OCI-LY3 (cell line): ENCODE results near the gene DNASE1L3.

Source experiments
- H2AFZ ChIP-seq: fragments of 200-600, 300-600 bp; shearing (Covaris generic); 2 replicates; pipeline ENCODE4 v1.6.0; 2014; ENCODE audit warnings: antibody characterized with exemption, low read depth, low read length
- H3K27ac ChIP-seq: fragments of 200-600, 300-600 bp; sonication (generic); 2 replicates; pipeline ENCODE4 v1.5.1; 2014; ENCODE audit warnings: mild to moderate bottlenecking, low read length, moderate library complexity, mixed read lengths
- H3K27me3 ChIP-seq: fragments of 200-600, 300-600 bp; sonication (generic); 2 replicates; pipeline ENCODE4 v1.6.1; 2014; ENCODE audit warnings: low read depth, low read length, mixed read lengths
- H3K36me3 ChIP-seq: fragments of 200-600, 300-600 bp; sonication (generic); replicated peaks from 2 replicates; pipeline ENCODE3; 2014; ENCODE audit warnings: low read depth, low read length, mixed read lengths
- H3K4me1 ChIP-seq: fragments of 300-600, 200-600 bp; sonication (generic); 2 replicates; pipeline ENCODE4 v1.6.1; 2014; ENCODE audit warnings: low read length, mixed read lengths
- H3K4me2 ChIP-seq: fragments of 200-600, 300-600 bp; sonication (generic); 2 replicates; pipeline ENCODE4 v1.6.1; 2014; ENCODE audit warnings: low read length, mixed read lengths
- H3K4me3 ChIP-seq: fragments of 300-600, 200-600 bp; sonication (generic); 2 replicates; pipeline ENCODE4 v1.5.1; 2014; ENCODE audit warnings: antibody characterized with exemption, mild to moderate bottlenecking, low read length, moderate library complexity
- H3K79me2 ChIP-seq: fragments of 300-600, 200-600 bp; shearing (Covaris generic); 2 replicates; pipeline ENCODE4 v1.6.1; 2014; ENCODE audit warnings: mild to moderate bottlenecking, low read length, mixed read lengths
- H3K9ac ChIP-seq: fragments of 300-600, 200-600 bp; shearing (Covaris generic); 2 replicates; pipeline ENCODE4 v1.6.0; 2014; ENCODE audit warnings: mild to moderate bottlenecking, low read length, moderate library complexity
- H3K9me3 ChIP-seq: fragments of 200-600, 300-600 bp; shearing (Covaris generic); 2 replicates; pipeline ENCODE4 v1.6.1; 2014; ENCODE audit warnings: low read length, mixed read lengths; ENCODE audit not compliant: insufficient read depth
- H4K20me1 ChIP-seq: fragments of 200-600, 300-600 bp; sonication (generic); 2 replicates; pipeline ENCODE4 v1.6.1; 2016; ENCODE audit warnings: low read length, mixed read lengths; ENCODE audit not compliant: insufficient read depth
- EZH2phosphoT487 ChIP-seq: fragments of 200-600 bp; shearing (Covaris generic); IDR thresholded peaks from 2 replicates; pipeline ENCODE4 v1.6.1; 2018; ENCODE audit warnings: antibody characterized with exemption, mixed run types, low read depth
- TF ChIP-seq, protein P1 (sequence below): fragments of 200-600, 300-600 bp; sonication (generic); IDR thresholded peaks from 2 replicates; pipeline ENCODE4 v1.5.1; 2014; ENCODE audit warnings: antibody characterized with exemption, low read length, low read depth

Gene DNASE1L3

DNA sequence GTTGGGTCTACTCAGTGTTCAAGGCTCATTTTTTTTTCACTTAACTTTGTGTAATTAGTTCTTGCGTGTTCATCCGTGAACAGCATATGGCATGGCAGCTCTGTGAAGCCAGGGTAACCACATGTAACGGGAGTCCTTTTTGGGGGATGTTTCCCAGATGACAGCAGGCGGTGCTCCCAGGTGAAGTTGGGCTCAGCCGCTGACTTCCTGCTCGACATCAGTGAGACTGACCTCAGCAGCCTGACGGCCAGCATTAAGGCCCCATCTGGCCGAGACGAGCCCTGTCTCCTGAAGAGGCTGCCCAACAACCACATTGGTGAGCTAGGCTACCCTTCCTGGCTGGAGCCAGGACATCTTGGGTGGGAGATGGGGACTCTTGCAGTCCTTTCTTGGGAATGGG is 62.7 kb downstream of the DNASE1L3 start:
- no peak for TF ChIP-seq EZH2phosphoT487
- TF ChIP-seq, protein P1, sequence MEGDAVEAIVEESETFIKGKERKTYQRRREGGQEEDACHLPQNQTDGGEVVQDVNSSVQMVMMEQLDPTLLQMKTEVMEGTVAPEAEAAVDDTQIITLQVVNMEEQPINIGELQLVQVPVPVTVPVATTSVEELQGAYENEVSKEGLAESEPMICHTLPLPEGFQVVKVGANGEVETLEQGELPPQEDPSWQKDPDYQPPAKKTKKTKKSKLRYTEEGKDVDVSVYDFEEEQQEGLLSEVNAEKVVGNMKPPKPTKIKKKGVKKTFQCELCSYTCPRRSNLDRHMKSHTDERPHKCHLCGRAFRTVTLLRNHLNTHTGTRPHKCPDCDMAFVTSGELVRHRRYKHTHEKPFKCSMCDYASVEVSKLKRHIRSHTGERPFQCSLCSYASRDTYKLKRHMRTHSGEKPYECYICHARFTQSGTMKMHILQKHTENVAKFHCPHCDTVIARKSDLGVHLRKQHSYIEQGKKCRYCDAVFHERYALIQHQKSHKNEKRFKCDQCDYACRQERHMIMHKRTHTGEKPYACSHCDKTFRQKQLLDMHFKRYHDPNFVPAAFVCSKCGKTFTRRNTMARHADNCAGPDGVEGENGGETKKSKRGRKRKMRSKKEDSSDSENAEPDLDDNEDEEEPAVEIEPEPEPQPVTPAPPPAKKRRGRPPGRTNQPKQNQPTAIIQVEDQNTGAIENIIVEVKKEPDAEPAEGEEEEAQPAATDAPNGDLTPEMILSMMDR, result no peak
- H3K36me3 ChIP-seq, result peaks cover 7% of the 10 kb centered on the region
- H3K4me2 ChIP-seq, result no peak overlapping the region
- no peaks in the 10 kb centered on the region for H3K79me2 ChIP-seq
- H3K27me3 ChIP-seq, result no peaks in the 10 kb centered on the region
- no peak overlapping the region for H3K27ac ChIP-seq
- H3K4me1 ChIP-seq, result no peaks in the 10 kb centered on the region
- H3K9me3 ChIP-seq, result no peaks in the 10 kb centered on the region
- H3K4me3 ChIP-seq, result no peak overlapping the region
- H2AFZ ChIP-seq, result no peak overlapping the region
- no peak overlapping the region for H3K9ac ChIP-seq
- no peaks in the 10 kb centered on the region for H4K20me1 ChIP-seq

DNA sequence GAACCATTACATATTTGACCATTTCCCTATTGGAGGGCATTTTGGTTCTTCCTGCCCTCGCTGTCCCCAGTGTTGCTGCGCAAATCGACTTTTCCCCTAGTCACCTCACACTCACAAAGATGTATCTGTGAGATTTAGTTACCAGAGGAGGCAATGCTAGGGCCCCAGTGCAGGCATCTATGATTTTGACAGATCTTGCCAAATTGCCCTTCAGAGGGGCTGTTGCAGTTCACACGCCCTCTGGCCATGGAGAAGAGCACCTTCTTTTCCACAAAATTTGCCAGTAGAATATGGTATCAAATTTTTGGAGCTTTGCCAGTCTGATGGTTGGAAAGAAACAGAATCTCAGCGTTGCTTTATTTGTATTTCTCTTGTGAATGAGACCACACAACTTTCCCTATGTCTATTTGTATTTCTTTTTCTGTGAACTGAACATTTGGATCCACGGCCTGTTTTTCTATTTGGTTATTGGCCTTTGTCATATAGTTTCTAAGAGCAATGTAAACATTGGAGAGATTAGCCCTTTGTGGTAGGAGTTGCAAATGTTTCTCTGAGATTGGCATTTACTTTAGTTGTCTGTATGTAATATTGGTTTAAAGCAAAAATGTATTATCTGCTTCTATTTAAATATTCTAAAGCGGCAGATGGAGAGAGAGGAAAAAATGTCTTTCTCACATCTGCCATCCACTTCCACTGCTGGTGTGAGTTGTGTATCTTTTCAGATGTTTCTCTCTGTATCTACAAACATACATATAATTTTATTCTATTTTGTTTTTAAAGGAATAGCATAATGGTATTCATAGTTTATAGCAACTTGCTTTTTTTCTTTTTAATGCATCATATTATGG is 66.1 kb downstream of the DNASE1L3 start:
- no peaks in the 10 kb centered on the region for H3K9me3 ChIP-seq
- TF ChIP-seq, protein P1, result no peak
- TF ChIP-seq EZH2phosphoT487, result no peak
- no peaks in the 10 kb centered on the region for H4K20me1 ChIP-seq
- no peak overlapping the region for H2AFZ ChIP-seq
- no peak overlapping the region for H3K4me3 ChIP-seq
- H3K4me1 ChIP-seq, result no peaks in the 10 kb centered on the region
- H3K9ac ChIP-seq, result no peak overlapping the region
- H3K4me2 ChIP-seq, result no peak overlapping the region
- H3K36me3 ChIP-seq, result peaks cover 4% of the 10 kb centered on the region
- no peak overlapping the region for H3K27ac ChIP-seq
- H3K79me2 ChIP-seq, result no peaks in the 10 kb centered on the region
- no peaks in the 10 kb centered on the region for H3K27me3 ChIP-seq

DNA sequence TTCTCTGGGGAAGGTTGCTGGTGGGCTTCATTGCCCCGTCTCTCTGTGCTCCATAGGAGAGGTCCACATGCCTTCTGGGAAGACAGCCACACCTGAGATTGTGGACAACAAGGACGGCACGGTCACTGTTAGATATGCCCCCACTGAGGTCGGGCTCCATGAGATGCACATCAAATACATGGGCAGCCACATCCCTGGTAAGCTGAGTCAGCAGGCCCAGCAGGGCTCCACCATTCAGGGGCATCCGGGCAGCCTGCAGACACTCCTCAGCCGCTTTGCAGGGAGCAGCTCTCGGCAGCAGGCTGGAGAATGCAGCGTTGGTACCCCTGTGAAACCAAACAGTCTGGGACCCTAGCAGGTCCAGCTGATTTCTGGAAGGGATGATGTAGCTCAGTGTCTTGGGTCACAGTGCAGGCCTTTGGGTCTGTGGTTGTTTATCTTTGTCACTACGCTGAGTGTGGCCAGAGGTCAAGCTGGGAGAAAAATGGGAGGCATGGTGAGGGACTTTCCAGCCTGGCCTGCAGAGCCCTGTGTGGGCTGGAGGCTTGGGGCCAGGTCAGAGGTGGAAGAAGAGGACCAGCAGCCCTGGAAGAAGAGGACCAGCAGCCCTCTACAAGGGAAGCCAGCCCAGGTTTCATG is 67.2 kb downstream of the DNASE1L3 start:
- Histone ChIP-seq H3K9me3 (no peaks in the 10 kb centered on the region), H3K27me3 (no peaks in the 10 kb centered on the region), H3K36me3 (no peaks in the 10 kb centered on the region), H3K4me1 (no peaks in the 10 kb centered on the region), H3K9ac (no peak overlapping the region), H3K79me2 (no peaks in the 10 kb centered on the region), H3K4me2 (no peak overlapping the region), H3K27ac (no peak overlapping the region), H4K20me1 (no peaks in the 10 kb centered on the region), H3K4me3 (no peak overlapping the region), H2AFZ (no peak overlapping the region)
- no peak for TF ChIP-seq EZH2phosphoT487
- TF ChIP-seq, protein P1, result no peak
